HepG2 (cell line): ENCODE results near the gene ARL15. TPM values are rescaled to one million over a fixed set of nuclear protein-coding genes. Genes with fewer than 3 reads are reported as not detected.

Experiments
- ATAC-seq: fragments of 200-7000 bp; cut with Tn5 transposase; 3 replicates; pipeline ENCODE4 v1.9.1; 2020; ENCODE audit warnings: mild to moderate bottlenecking, moderate library complexity
- BruUV-seq: library from RNA; stranded (reverse); fragments of 400-500 nt; replicated peaks from 2 replicates; lab custom pipeline; 2021; lab: Mats Ljungman, UMichigan
- CTCF ChIA-PET: fragments of 300-600 bp; formaldehyde crosslinking; extraction: SDS; loops from one replicate; lab custom pipeline; 2021; ENCODE audit warnings: low total read pairs, inconsistent platforms, low intra/inter-chr PET ratio; lab: Yijun Ruan, JAX
- POLR2A ChIA-PET: fragments of 350-600 bp; sonication (Branson Sonifier 250); formaldehyde crosslinking; loops from one replicate; lab custom pipeline; 2020; ENCODE audit warnings: antibody characterized with exemption, inconsistent platforms; lab: Yijun Ruan, JAX
- DNase-seq: peaks from one replicate; pipeline ENCODE4 v3.0.0-alpha.2; 2015; ENCODE audit warnings: low spot score
- FAIRE-seq: peaks from 3 replicates; lab custom pipeline; 2011; peaks lifted over from hg19 to GRCh38; lab: Jason Lieb, UNC
- H2AFZ ChIP-seq: one replicate; pipeline ENCODE4 v1.6.1; 2011; ENCODE audit warnings: low read length, inconsistent platforms
- H3K27ac ChIP-seq: fragments of 300-600 bp; 3 replicates; pipeline ENCODE4 v1.8.0; 2011; ENCODE audit warnings: mixed run types, mild to moderate bottlenecking, mixed read lengths, low read length, inconsistent platforms; ENCODE audit not compliant: insufficient read depth; ENCODE audit errors: extremely low read length
- H3K27me3 ChIP-seq, 2 experiments: fragments of 200-600 bp in 1 of 2; 2 replicates in 1 of 2; 3 replicates in 1 of 2; pipeline versions ENCODE4 v1.6.0 to v1.8.0; 2011; ENCODE audit warnings: low read length in 2 of 2, mild to moderate bottlenecking in 2 of 2, moderate library complexity in 2 of 2, inconsistent platforms in 1 of 2; ENCODE audit not compliant: insufficient read depth in 2 of 2, control insufficient read depth in 1 of 2
- H3K36me3 ChIP-seq, 2 experiments: fragments of 200-600 bp in 1 of 2; replicated peaks in 1 of 2; 2 replicates in 1 of 2; 3 replicates in 1 of 2; pipeline versions ENCODE4 v1.5.1 to v1.8.0; 2011; ENCODE audit warnings: low read length in 2 of 2, inconsistent platforms in 1 of 2; ENCODE audit not compliant: insufficient read depth in 2 of 2, control insufficient read depth in 1 of 2
- H3K4me1 ChIP-seq: 2 replicates; pipeline ENCODE4 v1.5.1; 2012; ENCODE audit warnings: low read length, inconsistent platforms; ENCODE audit not compliant: insufficient read depth
- H3K4me2 ChIP-seq: 2 replicates; pipeline ENCODE4 v1.6.0; 2011; ENCODE audit warnings: low read depth, low read length, inconsistent platforms
- H3K4me3 ChIP-seq, 3 experiments: fragments of 200-600 bp in 1 of 3; sonication (generic), shearing (Covaris generic) in 1 of 3; replicated peaks in 1 of 3; 2 replicates each; pipeline ENCODE4 v1.5.1; 2011 to 2016; ENCODE audit warnings: low read length in 3 of 3, inconsistent platforms in 2 of 3, low read depth in 2 of 3, mild to moderate bottlenecking in 2 of 3, control low read depth in 1 of 3, mixed read lengths in 1 of 3; ENCODE audit not compliant: insufficient read depth in 1 of 3
- H3K79me2 ChIP-seq: one replicate; pipeline ENCODE4 v1.6.1; 2011; ENCODE audit warnings: low read length, inconsistent platforms; ENCODE audit not compliant: insufficient read depth
- H3K9ac ChIP-seq: 2 replicates; pipeline ENCODE4 v1.6.0; 2011; ENCODE audit warnings: mild to moderate bottlenecking, low read depth, low read length, inconsistent platforms; ENCODE audit not compliant: insufficient read depth
- H3K9me3 ChIP-seq: 2 replicates; pipeline ENCODE4 v1.5.1; 2012; ENCODE audit warnings: mild to moderate bottlenecking, low read length
- H4K20me1 ChIP-seq: 2 replicates; pipeline ENCODE4 v1.6.0; 2011; ENCODE audit warnings: inconsistent platforms, mild to moderate bottlenecking, low read length, moderate library complexity; ENCODE audit not compliant: insufficient read depth
- AGO2 ChIP-seq: fragments of 200-400 bp; formaldehyde crosslinking; optimal IDR thresholded peaks from 2 replicates; pipeline ENCODE3; 2017; ENCODE audit warnings: mild to moderate bottlenecking, low read depth, low read length, moderate library complexity
- MAFK ChIP-seq, 2 experiments: IDR thresholded peaks in 1 of 2; conservative IDR thresholded peaks in 1 of 2; 2 replicates each; pipeline ENCODE4 v1.6.1; 2011; ENCODE audit warnings: improper control_type of control experiment in 2 of 2, low read length in 2 of 2
- TCF12 ChIP-seq, 2 experiments: fragments of 450-650 bp in 1 of 2; sonication (generic) in 1 of 2; formaldehyde crosslinking in 1 of 2; IDR thresholded peaks; 2 replicates each; pipeline versions ENCODE4 v1.6.1 to v1.8.0; 2017 to 2022; ENCODE audit warnings: antibody characterized with exemption in 1 of 2, mild to moderate bottlenecking in 1 of 2, missing genetic modification reagents in 1 of 2, moderate library complexity in 1 of 2
- ZFX ChIP-seq: sonication (generic); formaldehyde crosslinking; IDR thresholded peaks from 2 replicates; pipeline ENCODE4 v1.4.0; 2020; ENCODE audit warnings: mild to moderate bottlenecking, low read depth, missing genetic modification reagents, moderate library complexity
- ZNF180 ChIP-seq: sonication (generic); formaldehyde crosslinking; IDR thresholded peaks from 2 replicates; pipeline ENCODE4 v1.4.0; 2020; ENCODE audit warnings: low read depth, missing genetic modification reagents, borderline replicate concordance
- WGBS: methylation state at CpG from one replicate; pipeline ENCODE4 v1.1.6; 2017; ENCODE audit warnings: low lambda C conversion rate; 5-methylcytosine and 5-hydroxymethylcytosine counted together
- in situ Hi-C: cut with HindIII; loops from 2 replicates; pipeline ENCODE4 v1.10.0; 2017; ENCODE audit warnings: low pct_unique_long_range_greater_than_20kb; ENCODE audit not compliant: extremely low pct_ligation_motif_present
- intact Hi-C: fragments of 100-400 bp; cut with micrococcal nuclease; formaldehyde crosslinking; loops from one replicate; pipeline ENCODE4 v1.10.0; 2022; ENCODE audit not compliant: unreplicated experiment
- polyA plus RNA-seq, 8 experiments: library from polyadenylated mRNA; depleted of rRNA in 3 of 8; stranded (reverse) in 7 of 8; unstranded in 1 of 8; fragments of >200 nt; fragmentation: Illumina TruSeq in 4 of 8; extraction: Trizol in 4 of 8; gene quantifications; 2 replicates each; pipeline versions ENCODE4 v1.2.1 to v1.2.3, GENCODE V29; 2011 to 2016; ENCODE audit warnings: low read depth in 4 of 8, missing spikeins in 1 of 8, mixed read lengths in 1 of 8; ENCODE audit not compliant: insufficient read depth in 1 of 8
- total RNA-seq, 5 experiments: library from RNA; depleted of rRNA; stranded (reverse); fragments of >200 nt; fragmentation: Illumina TruSeq; extraction: Trizol; gene quantifications; 2 replicates each; pipeline ENCODE4 v1.2.3, GENCODE V29; 2016; ENCODE audit warnings: low read depth in 1 of 5
- TF ChIP-seq, protein P1 (sequence below), 2 experiments: IDR thresholded peaks; 2 replicates each; pipeline ENCODE4 v1.6.1; 2011 to 2012; ENCODE audit warnings: low read length in 2 of 2, borderline replicate concordance in 1 of 2, low read depth in 1 of 2, mild to moderate bottlenecking in 1 of 2, moderate library complexity in 1 of 2
- TF ChIP-seq, protein P2 (sequence below): sonication (generic); formaldehyde crosslinking; IDR thresholded peaks from 2 replicates; pipeline ENCODE4 v1.9.0; 2021; ENCODE audit warnings: mild to moderate bottlenecking, missing genetic modification reagents

The ARL15 gene
- total and polyA plus RNA-seq, 2 of the 13 experiments (the other 11 are each of a cell fraction or from before 2014, with no cell fraction given), result 2.5 to 7.7 TPM

DNA sequence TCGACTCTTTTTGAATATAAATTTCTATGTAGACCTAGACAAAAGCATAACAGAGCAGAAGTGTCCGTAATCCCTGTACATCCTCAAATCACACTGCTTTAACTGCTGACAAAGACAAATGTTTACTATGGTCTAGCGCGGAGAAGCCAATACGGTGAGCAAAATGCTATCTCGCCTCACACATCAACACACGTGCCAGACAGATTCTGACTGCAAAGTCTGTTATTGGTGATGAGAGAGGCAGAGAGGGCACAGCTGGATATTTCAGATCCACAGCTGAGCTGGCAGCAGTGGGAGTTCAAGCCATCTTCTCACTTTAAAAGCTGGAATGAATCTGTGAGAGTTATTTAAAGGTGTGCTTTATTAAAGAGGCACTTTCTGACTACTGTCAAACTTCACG lies 124.3 kb downstream of the ARL15 start:
- intact Hi-C loops (no loop called here), in situ Hi-C loops (no loop called here)
- BruUV-seq, result no TSS peak
- Histone ChIP-seq H3K4me1 (no peaks in the 10 kb centered on the region), H3K36me3 (no peaks in the 10 kb centered on the region), H3K4me2 (no peak overlapping the region), H3K27me3 (no peaks in the 10 kb centered on the region), H3K79me2 (no peaks in the 10 kb centered on the region), H2AFZ (no peak overlapping the region), H4K20me1 (no peaks in the 10 kb centered on the region), H3K27ac (no peak overlapping the region)
- DNase-seq, result no peak
- no peak for ATAC-seq
- CTCF ChIA-PET, result no interaction called here
- no peak for FAIRE-seq
- POLR2A ChIA-PET, result no interaction called here
- TF ChIP-seq MAFK (conservative IDR thresholded peaks at IDR 0.05 in 1 of 2, IDR thresholded peaks at IDR 0.05 in 1 of 2; ENCODE audit: low read length in 2 of 2) (0 out of 4 replicates have a peak, but pooled peaks of 1 of the 2 experiments have one; percentile 20), TCF12 (IDR thresholded peaks at IDR 0.05) (no peak), TCF12 (CRISPR knock-in tag; IDR thresholded peaks at IDR 0.05) (no peak)
- TF ChIP-seq, all 625 proteins: peak for 1
- Histone ChIP-seq H3K9me3 (no peaks in the 10 kb centered on the region), H3K9ac (no peak overlapping the region), H3K4me3 (no peak overlapping the region)
- WGBS, result 61% methylated on average over 8 of the region's 8 CpGs

DNA sequence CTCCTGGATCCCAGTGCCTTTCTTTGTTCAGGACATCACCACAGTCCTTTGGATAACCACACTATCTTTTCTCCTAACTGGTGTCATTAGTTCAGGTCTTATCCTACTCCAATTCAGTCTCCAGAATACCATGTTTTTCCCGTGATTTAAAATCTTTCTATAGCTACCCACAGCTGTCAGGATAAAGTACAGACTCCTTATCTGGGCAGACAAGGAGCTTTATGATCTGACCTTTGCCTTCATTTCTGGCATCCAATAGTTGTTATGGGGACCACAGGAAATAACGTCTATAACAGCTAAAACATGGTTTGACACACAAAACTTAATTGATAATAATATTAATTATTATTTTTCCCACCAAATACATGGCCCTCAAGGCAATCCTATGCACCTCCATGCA lies 125.6 kb downstream of the ARL15 start:
- no peak for DNase-seq
- Histone ChIP-seq H3K27me3 (no peaks in the 10 kb centered on the region), H3K36me3 (no peaks in the 10 kb centered on the region), H3K4me1 (no peaks in the 10 kb centered on the region), H3K4me3 (no peak overlapping the region), H3K27ac (no peak overlapping the region), H3K9ac (no peak overlapping the region), H2AFZ (no peak overlapping the region)
- intact Hi-C loops (no loop called here), in situ Hi-C loops (no loop called here)
- ChIA-PET POLR2A (no interaction called here), CTCF (no interaction called here)
- WGBS, result 2% methylated on average over 2 of the region's 2 CpGs
- no TSS peak for BruUV-seq
- TF ChIP-seq ZNF180 (CRISPR knock-in tag), result no peak
- TF ChIP-seq AGO2, result no peak
- TF ChIP-seq, protein P1, sequence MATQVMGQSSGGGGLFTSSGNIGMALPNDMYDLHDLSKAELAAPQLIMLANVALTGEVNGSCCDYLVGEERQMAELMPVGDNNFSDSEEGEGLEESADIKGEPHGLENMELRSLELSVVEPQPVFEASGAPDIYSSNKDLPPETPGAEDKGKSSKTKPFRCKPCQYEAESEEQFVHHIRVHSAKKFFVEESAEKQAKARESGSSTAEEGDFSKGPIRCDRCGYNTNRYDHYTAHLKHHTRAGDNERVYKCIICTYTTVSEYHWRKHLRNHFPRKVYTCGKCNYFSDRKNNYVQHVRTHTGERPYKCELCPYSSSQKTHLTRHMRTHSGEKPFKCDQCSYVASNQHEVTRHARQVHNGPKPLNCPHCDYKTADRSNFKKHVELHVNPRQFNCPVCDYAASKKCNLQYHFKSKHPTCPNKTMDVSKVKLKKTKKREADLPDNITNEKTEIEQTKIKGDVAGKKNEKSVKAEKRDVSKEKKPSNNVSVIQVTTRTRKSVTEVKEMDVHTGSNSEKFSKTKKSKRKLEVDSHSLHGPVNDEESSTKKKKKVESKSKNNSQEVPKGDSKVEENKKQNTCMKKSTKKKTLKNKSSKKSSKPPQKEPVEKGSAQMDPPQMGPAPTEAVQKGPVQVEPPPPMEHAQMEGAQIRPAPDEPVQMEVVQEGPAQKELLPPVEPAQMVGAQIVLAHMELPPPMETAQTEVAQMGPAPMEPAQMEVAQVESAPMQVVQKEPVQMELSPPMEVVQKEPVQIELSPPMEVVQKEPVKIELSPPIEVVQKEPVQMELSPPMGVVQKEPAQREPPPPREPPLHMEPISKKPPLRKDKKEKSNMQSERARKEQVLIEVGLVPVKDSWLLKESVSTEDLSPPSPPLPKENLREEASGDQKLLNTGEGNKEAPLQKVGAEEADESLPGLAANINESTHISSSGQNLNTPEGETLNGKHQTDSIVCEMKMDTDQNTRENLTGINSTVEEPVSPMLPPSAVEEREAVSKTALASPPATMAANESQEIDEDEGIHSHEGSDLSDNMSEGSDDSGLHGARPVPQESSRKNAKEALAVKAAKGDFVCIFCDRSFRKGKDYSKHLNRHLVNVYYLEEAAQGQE (IDR thresholded peaks at IDR 0.05; ENCODE audit: borderline replicate concordance in 1 of 2, low read depth in 1 of 2, low read length in 2 of 2), result no peak
- TF ChIP-seq, protein P2, sequence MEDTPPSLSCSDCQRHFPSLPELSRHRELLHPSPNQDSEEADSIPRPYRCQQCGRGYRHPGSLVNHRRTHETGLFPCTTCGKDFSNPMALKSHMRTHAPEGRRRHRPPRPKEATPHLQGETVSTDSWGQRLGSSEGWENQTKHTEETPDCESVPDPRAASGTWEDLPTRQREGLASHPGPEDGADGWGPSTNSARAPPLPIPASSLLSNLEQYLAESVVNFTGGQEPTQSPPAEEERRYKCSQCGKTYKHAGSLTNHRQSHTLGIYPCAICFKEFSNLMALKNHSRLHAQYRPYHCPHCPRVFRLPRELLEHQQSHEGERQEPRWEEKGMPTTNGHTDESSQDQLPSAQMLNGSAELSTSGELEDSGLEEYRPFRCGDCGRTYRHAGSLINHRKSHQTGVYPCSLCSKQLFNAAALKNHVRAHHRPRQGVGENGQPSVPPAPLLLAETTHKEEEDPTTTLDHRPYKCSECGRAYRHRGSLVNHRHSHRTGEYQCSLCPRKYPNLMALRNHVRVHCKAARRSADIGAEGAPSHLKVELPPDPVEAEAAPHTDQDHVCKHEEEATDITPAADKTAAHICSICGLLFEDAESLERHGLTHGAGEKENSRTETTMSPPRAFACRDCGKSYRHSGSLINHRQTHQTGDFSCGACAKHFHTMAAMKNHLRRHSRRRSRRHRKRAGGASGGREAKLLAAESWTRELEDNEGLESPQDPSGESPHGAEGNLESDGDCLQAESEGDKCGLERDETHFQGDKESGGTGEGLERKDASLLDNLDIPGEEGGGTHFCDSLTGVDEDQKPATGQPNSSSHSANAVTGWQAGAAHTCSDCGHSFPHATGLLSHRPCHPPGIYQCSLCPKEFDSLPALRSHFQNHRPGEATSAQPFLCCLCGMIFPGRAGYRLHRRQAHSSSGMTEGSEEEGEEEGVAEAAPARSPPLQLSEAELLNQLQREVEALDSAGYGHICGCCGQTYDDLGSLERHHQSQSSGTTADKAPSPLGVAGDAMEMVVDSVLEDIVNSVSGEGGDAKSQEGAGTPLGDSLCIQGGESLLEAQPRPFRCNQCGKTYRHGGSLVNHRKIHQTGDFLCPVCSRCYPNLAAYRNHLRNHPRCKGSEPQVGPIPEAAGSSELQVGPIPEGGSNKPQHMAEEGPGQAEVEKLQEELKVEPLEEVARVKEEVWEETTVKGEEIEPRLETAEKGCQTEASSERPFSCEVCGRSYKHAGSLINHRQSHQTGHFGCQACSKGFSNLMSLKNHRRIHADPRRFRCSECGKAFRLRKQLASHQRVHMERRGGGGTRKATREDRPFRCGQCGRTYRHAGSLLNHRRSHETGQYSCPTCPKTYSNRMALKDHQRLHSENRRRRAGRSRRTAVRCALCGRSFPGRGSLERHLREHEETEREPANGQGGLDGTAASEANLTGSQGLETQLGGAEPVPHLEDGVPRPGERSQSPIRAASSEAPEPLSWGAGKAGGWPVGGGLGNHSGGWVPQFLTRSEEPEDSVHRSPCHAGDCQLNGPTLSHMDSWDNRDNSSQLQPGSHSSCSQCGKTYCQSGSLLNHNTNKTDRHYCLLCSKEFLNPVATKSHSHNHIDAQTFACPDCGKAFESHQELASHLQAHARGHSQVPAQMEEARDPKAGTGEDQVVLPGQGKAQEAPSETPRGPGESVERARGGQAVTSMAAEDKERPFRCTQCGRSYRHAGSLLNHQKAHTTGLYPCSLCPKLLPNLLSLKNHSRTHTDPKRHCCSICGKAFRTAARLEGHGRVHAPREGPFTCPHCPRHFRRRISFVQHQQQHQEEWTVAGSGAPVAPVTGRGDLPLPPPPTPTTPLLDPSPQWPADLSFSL (CRISPR knock-in tag), result no peak
- TF ChIP-seq ZFX (CRISPR knock-in tag), result no peak
- TF ChIP-seq, all 625 proteins: peak for 0
- no peak for ATAC-seq
- Histone ChIP-seq H3K79me2 (no peaks in the 10 kb centered on the region), H4K20me1 (no peaks in the 10 kb centered on the region), H3K9me3 (no peaks in the 10 kb centered on the region), H3K4me2 (no peak overlapping the region)
- no peak for FAIRE-seq
